HG02870 (cell line): ENCODE data around the gene NHLH1.

ENCODE experiments used
- ATAC-seq: cut with Tn5 transposase; IDR thresholded peaks from one replicate; pipeline ENCODE4 v1.9.1; 2021; ENCODE audit warnings: mild to moderate bottlenecking, moderate library complexity; ENCODE audit not compliant: unreplicated experiment

The NHLH1 gene

GRCh38 chr1:160358073-160358472 is 8.8 kb upstream of the NHLH1 start:
- no peak for ATAC-seq

DNA sequence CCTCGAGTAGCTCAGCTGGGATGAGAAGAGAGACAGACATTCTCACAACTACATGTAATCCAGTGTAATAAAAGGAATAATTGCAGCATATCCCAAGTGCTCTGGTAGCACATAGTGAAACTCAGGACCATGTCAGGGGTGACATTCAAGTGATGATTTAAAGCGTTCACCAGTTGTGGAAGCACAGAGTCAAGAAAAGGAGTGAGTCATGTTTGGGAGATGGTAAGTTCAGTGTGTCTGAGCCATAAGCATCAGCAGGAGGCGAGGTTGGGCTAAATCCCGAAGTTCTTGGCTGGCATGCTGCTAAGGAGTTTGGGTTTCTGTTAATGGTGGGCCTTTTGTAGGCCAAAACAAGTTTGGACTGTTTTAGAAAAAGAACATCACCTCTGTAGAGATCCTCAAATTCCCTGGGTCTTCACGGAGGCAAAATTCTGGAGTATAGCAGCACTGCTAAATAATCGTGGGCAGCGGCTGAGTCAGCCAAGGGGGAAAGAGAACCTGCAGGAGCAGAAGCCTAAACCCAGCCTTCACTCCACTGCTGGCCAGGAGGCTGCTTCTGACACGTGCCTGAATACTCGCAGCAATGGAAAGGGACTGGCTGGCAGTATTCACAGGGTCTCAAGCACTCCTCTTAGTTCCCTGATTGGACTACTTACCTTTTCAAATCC is 7.2 kb upstream of the NHLH1 start:
- no peak for ATAC-seq

- ATAC-seq = no peak
Measured at GRCh38 chr1:160360227-160360695, 6.6 kb upstream of the NHLH1 start.

GRCh38 chr1:160361199-160361598 is 5.7 kb upstream of the NHLH1 start:
- ATAC-seq = no peak

- no peak for ATAC-seq
Measured at GRCh38 chr1:160361814-160362167, 5.1 kb upstream of the NHLH1 start.

- ATAC-seq = no peak
Measured at GRCh38 chr1:160362168-160362957, 4.5 kb upstream of the NHLH1 start.

DNA sequence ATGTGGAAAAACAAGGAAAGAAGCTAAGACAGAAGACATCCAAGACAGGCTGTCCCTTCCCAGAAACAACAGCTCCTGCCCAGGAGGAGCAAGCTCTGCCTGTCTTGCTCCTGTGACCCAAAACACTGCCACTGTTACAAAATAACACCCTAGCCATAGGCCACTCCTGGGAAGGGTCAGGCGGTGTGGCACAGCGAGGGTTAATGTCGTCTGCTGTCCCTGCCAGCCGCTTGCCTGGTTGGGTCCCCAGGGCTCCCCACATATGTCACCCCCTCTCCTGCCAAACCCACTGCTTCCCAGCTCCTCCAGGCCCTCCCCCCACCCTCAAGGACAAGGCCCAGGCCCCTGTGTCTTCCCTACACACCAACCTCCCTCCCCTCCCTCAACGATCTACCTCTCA is 3.9 kb upstream of the NHLH1 start:
- ATAC-seq = no peak

DNA sequence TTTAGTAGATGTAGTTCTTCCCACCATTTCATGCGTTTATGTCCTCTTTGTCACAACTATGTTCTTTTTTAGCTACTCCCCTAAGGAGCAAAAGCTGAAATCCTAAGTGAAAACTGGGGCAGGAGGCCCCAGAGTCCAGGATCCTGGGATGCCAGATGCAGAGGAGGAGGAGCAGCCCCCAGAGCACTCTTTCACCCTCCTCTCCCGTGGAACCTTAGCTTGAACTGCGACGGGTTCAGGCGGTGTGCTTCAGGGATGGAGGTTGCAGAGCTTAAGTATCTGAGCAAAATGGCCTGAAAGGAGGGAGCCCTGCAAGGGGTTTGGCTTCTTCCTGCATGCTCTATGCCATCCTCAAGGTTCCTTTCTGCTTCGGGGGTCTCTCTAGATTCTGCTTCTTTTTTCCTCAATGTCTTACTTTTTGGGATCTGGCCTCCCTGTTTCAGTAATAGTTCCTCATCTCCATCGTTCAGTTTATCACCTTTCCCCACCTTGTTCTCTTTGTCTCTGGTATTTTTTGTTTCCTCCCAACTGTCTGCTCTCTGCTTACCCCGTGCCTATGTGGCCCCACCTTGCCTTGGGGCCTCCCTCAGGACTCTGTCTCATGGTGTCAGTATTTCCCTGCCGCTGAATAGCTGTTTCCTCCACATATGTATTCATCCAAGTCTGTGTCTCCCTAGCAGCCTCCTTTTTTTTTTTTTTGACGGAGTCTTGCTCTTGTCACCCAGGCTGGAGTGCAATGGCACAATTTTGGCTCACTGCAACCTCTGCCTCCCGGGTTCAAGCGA is 2.7 kb upstream of the NHLH1 start:
- no peak for ATAC-seq

- ATAC-seq = no peak
Measured at GRCh38 chr1:160365325-160365724, 1.5 kb upstream of the NHLH1 start.

- no peak for ATAC-seq
Measured at GRCh38 chr1:160367516-160367900, 637 bp downstream of the NHLH1 start.

- ATAC-seq = no peak
Measured at GRCh38 chr1:160367934-160368923, 1.4 kb downstream of the NHLH1 start.

- ATAC-seq = no peak
Measured at GRCh38 chr1:160369087-160369486, 2.2 kb downstream of the NHLH1 start.

DNA sequence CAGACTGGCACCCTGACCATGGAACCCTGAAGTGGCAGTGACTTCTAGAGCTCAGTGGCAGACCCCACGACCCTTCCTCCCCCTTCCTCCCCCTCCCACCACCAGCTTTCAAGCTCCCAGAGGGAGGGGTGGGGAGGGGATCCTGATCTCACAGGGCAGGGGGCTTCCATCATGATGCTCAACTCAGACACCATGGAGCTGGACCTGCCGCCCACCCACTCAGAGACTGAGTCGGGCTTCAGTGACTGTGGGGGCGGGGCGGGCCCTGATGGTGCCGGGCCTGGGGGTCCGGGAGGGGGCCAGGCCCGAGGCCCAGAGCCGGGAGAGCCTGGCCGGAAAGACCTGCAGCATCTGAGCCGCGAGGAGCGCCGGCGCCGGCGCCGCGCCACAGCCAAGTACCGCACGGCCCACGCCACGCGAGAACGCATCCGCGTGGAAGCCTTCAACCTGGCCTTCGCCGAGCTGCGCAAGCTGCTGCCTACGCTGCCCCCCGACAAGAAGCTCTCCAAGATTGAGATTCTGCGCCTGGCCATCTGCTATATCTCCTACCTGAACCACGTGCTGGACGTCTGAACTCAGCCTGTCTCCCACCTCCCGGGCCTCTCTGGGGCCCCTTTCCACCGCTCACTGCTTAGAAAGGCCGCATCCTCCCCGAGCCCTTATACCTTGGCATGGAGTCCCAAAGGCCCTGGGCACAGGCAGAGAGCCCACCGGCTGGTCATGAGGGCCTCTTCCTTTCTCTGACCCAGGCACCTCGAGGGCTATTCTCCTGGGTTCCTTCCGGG is 3.9 kb downstream of the NHLH1 start:
- no peak for ATAC-seq

- no peak for ATAC-seq
Measured at GRCh38 chr1:160371346-160371631, 4.4 kb downstream of the NHLH1 start.

GRCh38 chr1:160371756-160372155 is 4.9 kb downstream of the NHLH1 start:
- ATAC-seq = no peak

GRCh38 chr1:160373696-160374095 is 6.8 kb downstream of the NHLH1 start:
- no peak for ATAC-seq

DNA sequence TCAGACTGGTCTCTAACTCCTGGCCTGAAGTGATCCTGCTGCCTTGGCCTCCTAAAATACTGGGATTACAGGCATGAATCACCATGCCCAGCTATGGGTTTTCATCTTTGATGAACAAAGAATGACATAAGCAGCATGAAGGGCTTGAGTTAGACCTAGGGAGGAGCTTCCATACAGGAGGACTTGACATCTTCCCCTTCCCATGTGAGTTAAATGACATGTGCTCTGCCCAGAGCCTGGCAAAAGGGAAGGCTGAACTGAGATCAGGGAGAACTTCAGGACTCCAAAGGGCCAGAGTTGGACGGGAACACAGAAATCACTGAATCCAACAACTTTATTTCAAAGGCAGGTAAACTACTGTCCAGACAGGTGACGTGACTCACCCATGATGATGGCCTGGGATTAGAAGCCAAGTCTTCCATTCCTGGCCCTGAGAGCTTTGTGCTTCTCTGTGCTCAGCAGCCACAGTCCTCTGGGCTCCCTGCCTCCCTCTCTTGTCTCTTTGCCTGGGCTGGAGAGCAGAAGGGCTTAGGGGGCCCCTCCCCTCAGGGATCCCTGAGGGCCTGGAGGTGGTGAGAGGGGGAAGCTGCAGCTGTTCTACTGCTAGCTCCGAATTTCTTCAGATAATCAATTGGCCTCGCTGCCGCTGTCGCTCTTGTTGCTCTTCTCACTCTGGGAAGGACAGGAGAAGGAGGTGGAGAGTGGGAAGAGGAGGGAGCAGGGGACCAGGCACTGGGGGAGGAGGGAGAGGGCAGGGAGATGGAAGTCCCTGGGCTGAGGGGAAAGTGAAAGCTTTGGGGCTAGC is 7.6 kb downstream of the NHLH1 start:
- no peak for ATAC-seq

- ATAC-seq = peak; percentile 8
Measured at GRCh38 chr1:160375788-160376524, 9.1 kb downstream of the NHLH1 start.
